Spinal cord (tissue), 10 donors: Measurements from ENCODE around the gene CRADD. TPM values are rescaled to one million over a fixed set of nuclear protein-coding genes. Genes with fewer than 3 reads are reported as not detected.
"Not testable (repeated sequence)": the region's sequence is repeated elsewhere in the genome, so short reads cannot be mapped to it uniquely, and the experiment has no call there.

Experiments
- DNase-seq, 6 donors: peaks; one replicate each; pipeline versions ENCODE4 v3.0.0 to v3.0.0-alpha.2; 2013 to 2015; ENCODE audit warnings: low spot score in 6 of 6, low read depth in 4 of 6
- H3K27ac ChIP-seq: one replicate; pipeline ENCODE4 v1.5.1; 2013; ENCODE audit warnings: low read depth, low read length, control low read depth
- H3K27me3 ChIP-seq: one replicate; pipeline ENCODE4 v1.6.1; 2013; ENCODE audit warnings: low read length; ENCODE audit not compliant: control insufficient read depth, insufficient read depth
- H3K36me3 ChIP-seq: one replicate; pipeline ENCODE4 v1.6.1; 2013; ENCODE audit warnings: low read length; ENCODE audit not compliant: control insufficient read depth, insufficient read depth
- H3K4me1 ChIP-seq: one replicate; pipeline ENCODE4 v1.6.1; 2013; ENCODE audit warnings: low read length; ENCODE audit not compliant: control insufficient read depth, insufficient read depth
- H3K4me3 ChIP-seq: one replicate; pipeline ENCODE4 v1.5.1; 2013; ENCODE audit warnings: low read depth, low read length, control low read depth
- H3K9me3 ChIP-seq: one replicate; pipeline ENCODE4 v1.6.1; 2013; ENCODE audit warnings: low read length; ENCODE audit not compliant: control insufficient read depth, insufficient read depth
- WGBS: methylation state at CpG from one replicate; pipeline ENCODE4 v1.1.5; 2013; ENCODE audit warnings: missing lambda C conversion rate; ENCODE audit not compliant: insufficient coverage; 5-methylcytosine and 5-hydroxymethylcytosine counted together
- polyA plus RNA-seq, 2 donors: library from polyadenylated mRNA; unstranded; fragments of 120-200 nt; gene quantifications; one replicate each; pipeline ENCODE4 v1.2.1, GENCODE V29; 2013; ENCODE audit not compliant: insufficient read length in 2 of 2
- total RNA-seq, 2 donors: library from RNA; depleted of rRNA in 1 of 2; stranded (reverse); fragments of 120-200 nt in 1 of 2; fragments of >200 nt in 1 of 2; gene quantifications; one replicate each; pipeline versions ENCODE4 v1.2.3 to v1.2.4, GENCODE V29; 2013 to 2014
- donor health status: healthy.

CRADD gene
- total and polyA plus RNA-seq, 4 donors, result 11.2 to 19.9 (median 15.2) TPM

- H3K9me3 ChIP-seq, result no peaks in the 10 kb centered on the region
- H3K4me1 ChIP-seq, result no peaks in the 10 kb centered on the region
- H3K4me3 ChIP-seq, result no peak overlapping the region
- DNase-seq, result no peak
- no peaks in the 10 kb centered on the region for H3K27me3 ChIP-seq
- H3K36me3 ChIP-seq, result no peaks in the 10 kb centered on the region
- H3K27ac ChIP-seq, result no peak overlapping the region
These were observed 116.8 kb downstream of the CRADD start for GRCh38 chr12:93793983-93794382.

- no peak for DNase-seq
- no peaks in the 10 kb centered on the region for H3K27me3 ChIP-seq
- 89% methylated on average over 1 of the region's 2 CpGs for WGBS
- no peak overlapping the region for H3K4me3 ChIP-seq
- no peaks in the 10 kb centered on the region for H3K9me3 ChIP-seq
- no peaks in the 10 kb centered on the region for H3K36me3 ChIP-seq
- no peaks in the 10 kb centered on the region for H3K4me1 ChIP-seq
- no peak overlapping the region for H3K27ac ChIP-seq
These were observed 117.6 kb downstream of the CRADD start for GRCh38 chr12:93794738-93795137.

- Histone ChIP-seq H3K36me3 (no peaks in the 10 kb centered on the region), H3K4me1 (no peaks in the 10 kb centered on the region), H3K9me3 (no peaks in the 10 kb centered on the region), H3K27ac (no peak overlapping the region), H3K4me3 (no peak overlapping the region), H3K27me3 (no peaks in the 10 kb centered on the region)
- 89% methylated on average over 3 of the region's 3 CpGs for WGBS
- no peak for DNase-seq
These were observed 118.2 kb downstream of the CRADD start for GRCh38 chr12:93795352-93795751.

- Histone ChIP-seq H3K36me3 (no peaks in the 10 kb centered on the region), H3K4me3 (no peak overlapping the region), H3K27ac (no peak overlapping the region), H3K4me1 (no peaks in the 10 kb centered on the region), H3K27me3 (no peaks in the 10 kb centered on the region), H3K9me3 (no peaks in the 10 kb centered on the region)
- DNase-seq, result no peak
- 92% methylated on average over 4 of the region's 5 CpGs for WGBS
These were observed 119.6 kb downstream of the CRADD start for GRCh38 chr12:93796729-93797128.

- peak in 1 of 6 donors; percentile 27 for DNase-seq
- WGBS, result 78% methylated on average over 1 of the region's 3 CpGs
- Histone ChIP-seq H3K4me1 (no peaks in the 10 kb centered on the region), H3K4me3 (no peak overlapping the region), H3K9me3 (no peaks in the 10 kb centered on the region), H3K36me3 (no peaks in the 10 kb centered on the region), H3K27me3 (no peaks in the 10 kb centered on the region), H3K27ac (no peak overlapping the region)
These were observed 121.3 kb downstream of the CRADD start for GRCh38 chr12:93798279-93799151.

- not testable (repeated sequence) for H3K4me1 ChIP-seq, H3K4me3 ChIP-seq, H3K27me3 ChIP-seq, H3K27ac ChIP-seq, H3K36me3 ChIP-seq, DNase-seq, H3K9me3 ChIP-seq
- 83% methylated on average over 1 of the region's 2 CpGs for WGBS
These were observed 124.5 kb downstream of the CRADD start for GRCh38 chr12:93801666-93802065.

- no peak for DNase-seq
- Histone ChIP-seq H3K4me1 (peaks cover 3% of the 10 kb centered on the region), H3K9me3 (no peaks in the 10 kb centered on the region), H3K36me3 (no peaks in the 10 kb centered on the region), H3K4me3 (no peak overlapping the region), H3K27ac (no peak overlapping the region), H3K27me3 (no peaks in the 10 kb centered on the region)
- WGBS, result 100% methylated on average over 1 of the region's 2 CpGs
These were observed 125.1 kb downstream of the CRADD start for GRCh38 chr12:93802293-93802692.

- DNase-seq, result peak in 2 of 6 donors; percentile 66 to 87
- Histone ChIP-seq H3K4me3 (no peak overlapping the region), H3K27me3 (no peaks in the 10 kb centered on the region), H3K9me3 (no peaks in the 10 kb centered on the region), H3K36me3 (no peaks in the 10 kb centered on the region), H3K27ac (peak overlapping the region; percentile 64), H3K4me1 (peaks cover 3% of the 10 kb centered on the region)
- WGBS, result no CpG with 5 or more reads among the region's 2 CpGs
These were observed 125.7 kb downstream of the CRADD start for GRCh38 chr12:93802698-93803423.

GRCh38 chr12:93803424-93803807, 126.2 kb downstream of the CRADD start:
- Histone ChIP-seq H3K4me3 (no peak overlapping the region), H3K9me3 (no peaks in the 10 kb centered on the region), H3K27me3 (no peaks in the 10 kb centered on the region), H3K27ac (peak overlapping the region; percentile 64), H3K4me1 (peaks cover 3% of the 10 kb centered on the region), H3K36me3 (no peaks in the 10 kb centered on the region)
- no peak for DNase-seq
- WGBS, result 41% methylated on average over 4 of the region's 4 CpGs
